Endodermal cell (in vitro differentiated cells): ENCODE data around the gene CAMTA1. TPM values are rescaled to one million over a fixed set of nuclear protein-coding genes. Genes with fewer than 3 reads are reported as not detected.
"Not testable (repeated sequence)": the region's sequence is repeated elsewhere in the genome, so short reads cannot be mapped to it uniquely, and the experiment has no call there.

Experiments used
- DNase-seq: peaks from one replicate; pipeline ENCODE4 v3.0.0-alpha.2; 2017
- H3K27ac ChIP-seq: 2 replicates; pipeline ENCODE4 v1.5.1; 2013; ENCODE audit warnings: mild to moderate bottlenecking, low read depth, low read length, moderate library complexity
- H3K27me3 ChIP-seq: 2 replicates; pipeline ENCODE4 v1.6.1; 2013; ENCODE audit warnings: mild to moderate bottlenecking, low read length, moderate library complexity; ENCODE audit not compliant: insufficient read depth, control insufficient read depth, poor library complexity, severe bottlenecking
- H3K36me3 ChIP-seq: 2 replicates; pipeline ENCODE4 v1.7.0; 2013; ENCODE audit warnings: mild to moderate bottlenecking, low read length, moderate library complexity; ENCODE audit not compliant: control insufficient read depth, insufficient read depth
- H3K4me1 ChIP-seq: one replicate; pipeline ENCODE4 v1.7.0; 2013; ENCODE audit warnings: low read length; ENCODE audit not compliant: control insufficient read depth, insufficient read depth
- H3K4me3 ChIP-seq: 2 replicates; pipeline ENCODE4 v1.5.1; 2013; ENCODE audit warnings: mild to moderate bottlenecking, low read length, moderate library complexity
- H3K9ac ChIP-seq: 2 replicates; pipeline ENCODE4 v1.6.1; 2013; ENCODE audit warnings: mild to moderate bottlenecking, low read length, moderate library complexity; ENCODE audit not compliant: poor library complexity, severe bottlenecking; ENCODE audit errors: extremely low read depth
- H3K9me3 ChIP-seq: 2 replicates; pipeline ENCODE4 v1.6.1; 2013; ENCODE audit warnings: mild to moderate bottlenecking, low read length, moderate library complexity; ENCODE audit not compliant: control insufficient read depth
- H3K27ac Mint-ChIP-seq: 2 replicates; pipeline ENCODE4 v1.8.0; 2020; ENCODE audit warnings: mixed read lengths
- H3K27me3 Mint-ChIP-seq: 2 replicates; pipeline ENCODE4 v1.8.0; 2021; ENCODE audit warnings: mild to moderate bottlenecking, mixed read lengths; ENCODE audit not compliant: insufficient read depth
- H3K36me3 Mint-ChIP-seq: 2 replicates; pipeline ENCODE4 v1.8.0; 2020; ENCODE audit warnings: low read depth, mixed read lengths
- H3K4me1 Mint-ChIP-seq: 2 replicates; pipeline ENCODE4 v1.8.0; 2020; ENCODE audit warnings: mixed read lengths
- H3K4me3 Mint-ChIP-seq: 2 replicates; pipeline ENCODE4 v1.8.0; 2020; ENCODE audit warnings: mild to moderate bottlenecking, moderate library complexity, mixed read lengths
- H3K9me3 Mint-ChIP-seq: 2 replicates; pipeline ENCODE4 v1.8.0; 2020; ENCODE audit warnings: mild to moderate bottlenecking, mixed read lengths
- WGBS, 2 experiments: methylation state at CpG; one replicate each; pipeline versions ENCODE4 v1.1.5 to v1.1.7; 2013; ENCODE audit warnings: missing lambda C conversion rate in 2 of 2, mixed read lengths in 1 of 2; ENCODE audit not compliant: insufficient coverage in 1 of 2, insufficient read length in 1 of 2; 5-methylcytosine and 5-hydroxymethylcytosine counted together
- total RNA-seq, 2 donors: library from RNA; stranded (reverse); fragmentation: NEBNext Ultra II Directional in 1 of 2; extraction: Animal tissue kit (Norgen Biotek cat#: 25700) in 1 of 2; gene quantifications; 2 replicates in 1 of 2; 3 replicates in 1 of 2; pipeline ENCODE4 v1.2.1, GENCODE V29; 2021
- TF ChIP-seq, protein P1 (sequence below): fragments of 200-600 bp; sonication (generic); conservative IDR thresholded peaks from 2 replicates; pipeline ENCODE4 v1.5.0; 2021; ENCODE audit warnings: antibody characterized with exemption, mild to moderate bottlenecking

CAMTA1 gene
- total RNA-seq, 2 donors from 2014 or later: 123 to 137 TPM

DNA sequence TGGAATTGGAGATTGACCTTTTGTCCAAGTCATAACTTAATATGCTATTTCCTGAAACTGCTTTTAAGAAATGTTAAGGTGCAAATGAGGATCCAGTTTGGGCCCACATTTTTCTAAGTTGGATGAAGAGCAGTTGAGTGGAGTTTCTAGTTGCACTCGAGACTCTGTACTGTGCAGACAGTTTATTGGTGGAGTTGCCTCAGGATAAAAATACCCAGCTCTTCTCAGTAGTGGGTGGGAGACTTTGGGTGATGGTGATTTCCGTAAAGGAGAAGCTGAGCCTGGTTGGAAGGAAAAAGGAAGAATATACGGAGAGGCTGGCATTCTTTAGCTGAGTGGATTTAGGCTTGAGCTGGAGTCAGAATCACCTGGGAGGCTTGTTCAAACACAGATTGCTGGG lies 49.9 kb downstream of the CAMTA1 start:
- Histone ChIP-seq H3K36me3 (no peaks in the 10 kb centered on the region), H3K9me3 (no peaks in the 10 kb centered on the region), H3K27ac (no peak overlapping the region), H3K27me3 (no peaks in the 10 kb centered on the region), H3K4me3 (no peak overlapping the region), H3K9ac (no peak overlapping the region), H3K4me1 (no peaks in the 10 kb centered on the region)
- WGBS, 2 experiments: 95 to 100% methylated on average over 2 to 3 of the region's 3 CpGs
- TF ChIP-seq, protein P1, sequence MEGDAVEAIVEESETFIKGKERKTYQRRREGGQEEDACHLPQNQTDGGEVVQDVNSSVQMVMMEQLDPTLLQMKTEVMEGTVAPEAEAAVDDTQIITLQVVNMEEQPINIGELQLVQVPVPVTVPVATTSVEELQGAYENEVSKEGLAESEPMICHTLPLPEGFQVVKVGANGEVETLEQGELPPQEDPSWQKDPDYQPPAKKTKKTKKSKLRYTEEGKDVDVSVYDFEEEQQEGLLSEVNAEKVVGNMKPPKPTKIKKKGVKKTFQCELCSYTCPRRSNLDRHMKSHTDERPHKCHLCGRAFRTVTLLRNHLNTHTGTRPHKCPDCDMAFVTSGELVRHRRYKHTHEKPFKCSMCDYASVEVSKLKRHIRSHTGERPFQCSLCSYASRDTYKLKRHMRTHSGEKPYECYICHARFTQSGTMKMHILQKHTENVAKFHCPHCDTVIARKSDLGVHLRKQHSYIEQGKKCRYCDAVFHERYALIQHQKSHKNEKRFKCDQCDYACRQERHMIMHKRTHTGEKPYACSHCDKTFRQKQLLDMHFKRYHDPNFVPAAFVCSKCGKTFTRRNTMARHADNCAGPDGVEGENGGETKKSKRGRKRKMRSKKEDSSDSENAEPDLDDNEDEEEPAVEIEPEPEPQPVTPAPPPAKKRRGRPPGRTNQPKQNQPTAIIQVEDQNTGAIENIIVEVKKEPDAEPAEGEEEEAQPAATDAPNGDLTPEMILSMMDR: no peak
- Mint-ChIP-seq H3K27me3 (no peaks in the 10 kb centered on the region), H3K36me3 (peaks cover 38% of the 10 kb centered on the region), H3K9me3 (no peaks in the 10 kb centered on the region), H3K4me3 (no peak overlapping the region), H3K4me1 (peaks cover 5% of the 10 kb centered on the region), H3K27ac (peak overlapping the region; percentile 42)
- DNase-seq: no peak

DNA sequence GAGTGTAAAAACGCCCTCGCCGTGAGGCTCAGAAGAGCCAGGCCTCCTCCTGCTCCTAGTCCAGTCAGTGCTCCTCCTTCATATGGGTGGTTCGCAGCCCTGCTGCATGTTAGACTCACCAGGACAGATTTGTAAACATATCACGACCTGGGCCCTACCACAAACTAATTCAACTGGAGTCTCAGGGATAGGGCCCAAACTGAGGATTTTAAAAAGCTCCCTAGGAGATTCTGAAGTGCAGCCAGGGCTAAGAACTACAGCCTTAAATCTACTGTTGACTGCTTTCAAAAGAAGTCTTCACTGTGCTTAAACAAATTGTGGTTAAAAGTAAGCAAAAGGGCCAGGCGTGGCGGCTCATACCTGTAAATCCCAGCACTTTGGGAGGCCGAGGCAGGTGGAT lies 57.0 kb downstream of the CAMTA1 start:
- H3K9me3 ChIP-seq: peaks cover 14% of the 10 kb centered on the region
- H3K27ac Mint-ChIP-seq: no peak overlapping the region
- TF ChIP-seq, protein P1: no peak
- peaks cover 8% of the 10 kb centered on the region for H3K36me3 ChIP-seq
- peaks cover 59% of the 10 kb centered on the region for H3K36me3 Mint-ChIP-seq
- no peaks in the 10 kb centered on the region for H3K4me1 Mint-ChIP-seq
- H3K9ac ChIP-seq: no peak overlapping the region
- H3K27ac ChIP-seq: no peak overlapping the region
- DNase-seq: no peak
- no peaks in the 10 kb centered on the region for H3K27me3 ChIP-seq
- H3K9me3 Mint-ChIP-seq: peaks cover 12% of the 10 kb centered on the region
- no peak overlapping the region for H3K4me3 Mint-ChIP-seq
- H3K4me1 ChIP-seq: no peaks in the 10 kb centered on the region
- WGBS, 2 experiments: 94 to 96% methylated on average over 8 of the region's 8 CpGs
- no peaks in the 10 kb centered on the region for H3K27me3 Mint-ChIP-seq
- H3K4me3 ChIP-seq: no peak overlapping the region

DNA sequence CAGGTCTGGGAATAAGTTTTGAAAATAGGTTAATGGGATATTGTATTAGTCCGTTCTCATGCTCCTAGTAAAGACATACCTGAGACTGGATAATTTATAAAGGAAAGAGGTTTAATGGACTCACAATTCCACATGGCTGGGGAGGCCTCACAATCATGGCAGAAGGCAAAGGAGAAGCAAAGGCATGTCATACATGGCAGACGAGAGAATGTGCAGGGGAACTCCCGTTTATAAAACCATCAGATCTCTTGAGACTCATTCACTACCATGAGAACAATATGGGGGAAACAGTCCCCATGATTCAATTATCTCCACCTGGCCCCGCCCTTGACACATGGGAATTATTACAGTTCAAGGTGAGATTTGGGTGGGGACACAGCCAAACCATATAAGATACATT lies 60.5 kb downstream of the CAMTA1 start:
- H3K4me1 ChIP-seq, H3K27ac ChIP-seq, H3K4me1 Mint-ChIP-seq, H3K27me3 ChIP-seq, H3K27me3 Mint-ChIP-seq, H3K36me3 ChIP-seq, H3K4me3 ChIP-seq, H3K9ac ChIP-seq, H3K27ac Mint-ChIP-seq, DNase-seq, H3K4me3 Mint-ChIP-seq: not testable (repeated sequence)
- peaks cover 12% of the 10 kb centered on the region for H3K9me3 Mint-ChIP-seq
- 93 to 100% methylated on average over 1 to 4 of the region's 4 CpGs for WGBS, 2 experiments
- H3K36me3 Mint-ChIP-seq: peaks cover 49% of the 10 kb centered on the region
- peaks cover 14% of the 10 kb centered on the region for H3K9me3 ChIP-seq

DNA sequence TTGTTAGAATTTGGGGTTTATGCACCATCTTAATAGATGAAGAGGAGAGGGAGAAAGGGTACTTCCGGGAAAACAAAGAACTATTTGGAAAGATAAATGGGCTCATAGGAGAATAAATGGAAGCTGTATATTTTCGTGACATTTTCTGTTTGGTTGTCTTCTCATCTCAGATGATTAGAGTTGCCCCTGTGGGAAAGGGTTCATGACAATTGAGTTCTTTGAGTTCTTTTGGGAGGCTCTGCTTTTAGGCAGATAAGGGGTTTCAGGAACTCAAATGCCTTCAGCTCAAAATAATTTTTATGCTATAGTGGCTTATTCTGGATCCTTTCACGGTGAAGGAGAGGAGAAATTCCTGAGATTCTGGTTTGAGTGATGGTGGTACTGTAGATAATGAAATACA lies 63.6 kb downstream of the CAMTA1 start:
- Mint-ChIP-seq H3K36me3 (peaks cover 59% of the 10 kb centered on the region), H3K4me3 (no peak overlapping the region), H3K9me3 (peaks cover 14% of the 10 kb centered on the region), H3K4me1 (no peaks in the 10 kb centered on the region), H3K27me3 (no peaks in the 10 kb centered on the region), H3K27ac (no peak overlapping the region)
- no peak overlapping the region for H3K4me3 ChIP-seq
- peaks cover 11% of the 10 kb centered on the region for H3K36me3 ChIP-seq
- WGBS, 2 experiments: 90 to 94% methylated on average over 3 of the region's 3 CpGs
- no peaks in the 10 kb centered on the region for H3K27me3 ChIP-seq
- H3K9ac ChIP-seq: no peak overlapping the region
- TF ChIP-seq, protein P1: no peak
- no peaks in the 10 kb centered on the region for H3K4me1 ChIP-seq
- no peak overlapping the region for H3K27ac ChIP-seq
- peaks cover 25% of the 10 kb centered on the region for H3K9me3 ChIP-seq
- no peak for DNase-seq
